Measurements from ENCODE around the gene EGFL6.
"Not testable (repeated sequence)": the region's sequence is repeated elsewhere in the genome, so short reads cannot be mapped to it uniquely, and the experiment has no call there.

The EGFL6 gene

GRCh38 chrX:13666836-13667235, 97.4 kb downstream of the EGFL6 start:
- Histone ChIP-seq H3K79me2 (ENCODE audit: control insufficient read depth, insufficient read depth, low read length, poor library complexity) (no peaks in the 10 kb centered on the region), H3K79me1 (ENCODE audit: low read length) (peaks cover 14% of the 10 kb centered on the region), H3K4ac (ENCODE audit: low read depth, low read length) (no peak overlapping the region), H3K14ac (ENCODE audit: low read length) (no peak overlapping the region), H3K18ac (ENCODE audit: low read length) (no peak overlapping the region), H3K4me2 (ENCODE audit: low read length) (no peak overlapping the region), H2BK5ac (ENCODE audit: low read depth, low read length, poor library complexity) (no peak overlapping the region), H4K8ac (ENCODE audit: low read depth, low read length) (no peak overlapping the region), H3K9ac (ENCODE audit: low read length) (no peak overlapping the region), H3K36me3 (ENCODE audit: control insufficient read depth in 1 of 2, insufficient read depth in 2 of 2, low read length in 2 of 2) (no peaks in the 10 kb centered on the region), H3K23ac (ENCODE audit: low read length) (no peak overlapping the region), H2AK5ac (ENCODE audit: low read length) (no peak overlapping the region), H3K27ac (ENCODE audit: low read depth, low read length) (no peak overlapping the region), H2BK120ac (ENCODE audit: insufficient read depth, low read length, poor library complexity) (no peak overlapping the region), H3K9me3 (ENCODE audit: insufficient read depth, low read depth, low read length) (no peaks in the 10 kb centered on the region), H2BK12ac (ENCODE audit: low read length) (no peak overlapping the region), H4K91ac (ENCODE audit: low read depth, low read length) (no peak overlapping the region), H3K27me3 (ENCODE audit: insufficient read depth, low read length) (no peaks in the 10 kb centered on the region), H3K4me1 (ENCODE audit: control insufficient read depth in 1 of 2, insufficient read depth in 2 of 2, low read length in 2 of 2) (peaks cover 0 to 10% of the 10 kb centered on the region in 2 experiments), H3K4me3 (ENCODE audit: low read depth, low read length) (no peak overlapping the region), H2AFZ (ENCODE audit: insufficient read depth, low read length, poor library complexity) (no peak overlapping the region), H4K12ac (ENCODE audit: low read depth, low read length) (no peak overlapping the region)
- WGBS (ENCODE audit: extremely low coverage, insufficient coverage, insufficient read length), result no CpG with 5 or more reads among the region's 3 CpGs
- DNase-seq, result no peak

GRCh38 chrX:13667919-13668318, 98.5 kb downstream of the EGFL6 start:
- peak overlapping the region; percentile 60 for H2BK120ac ChIP-seq (ENCODE audit: insufficient read depth, low read length, poor library complexity)
- no peak overlapping the region for H3K18ac ChIP-seq (ENCODE audit: low read length)
- no peak overlapping the region for H4K12ac ChIP-seq (ENCODE audit: low read depth, low read length)
- peaks cover 0 to 8% of the 10 kb centered on the region in 2 experiments for H3K4me1 ChIP-seq (ENCODE audit: control insufficient read depth in 1 of 2, insufficient read depth in 2 of 2, low read length in 2 of 2)
- H3K9me3 ChIP-seq (ENCODE audit: insufficient read depth, low read depth, low read length), result no peaks in the 10 kb centered on the region
- H3K23ac ChIP-seq (ENCODE audit: low read length), result no peak overlapping the region
- no peak overlapping the region for H3K14ac ChIP-seq (ENCODE audit: low read length)
- no peak for DNase-seq
- H3K4me3 ChIP-seq (ENCODE audit: low read depth, low read length), result no peak overlapping the region
- H3K27me3 ChIP-seq (ENCODE audit: insufficient read depth, low read length), result no peaks in the 10 kb centered on the region
- no peak overlapping the region for H4K8ac ChIP-seq (ENCODE audit: low read depth, low read length)
- H3K27ac ChIP-seq (ENCODE audit: low read depth, low read length), result no peak overlapping the region
- H2BK5ac ChIP-seq (ENCODE audit: low read depth, low read length, poor library complexity), result peak overlapping the region; percentile 63
- no peak overlapping the region for H2BK12ac ChIP-seq (ENCODE audit: low read length)
- H3K4me2 ChIP-seq (ENCODE audit: low read length), result no peak overlapping the region
- peaks cover 12% of the 10 kb centered on the region for H3K79me1 ChIP-seq (ENCODE audit: low read length)
- H2AK5ac ChIP-seq (ENCODE audit: low read length), result no peak overlapping the region
- no peaks in the 10 kb centered on the region for H3K36me3 ChIP-seq (ENCODE audit: control insufficient read depth in 1 of 2, insufficient read depth in 2 of 2, low read length in 2 of 2)
- no peak overlapping the region for H3K9ac ChIP-seq (ENCODE audit: low read length)
- no peak overlapping the region for H3K4ac ChIP-seq (ENCODE audit: low read depth, low read length)
- H3K79me2 ChIP-seq (ENCODE audit: control insufficient read depth, insufficient read depth, low read length, poor library complexity), result no peaks in the 10 kb centered on the region
- H4K91ac ChIP-seq (ENCODE audit: low read depth, low read length), result peak overlapping the region; percentile 73
- H2AFZ ChIP-seq (ENCODE audit: insufficient read depth, low read length, poor library complexity), result no peak overlapping the region

DNA sequence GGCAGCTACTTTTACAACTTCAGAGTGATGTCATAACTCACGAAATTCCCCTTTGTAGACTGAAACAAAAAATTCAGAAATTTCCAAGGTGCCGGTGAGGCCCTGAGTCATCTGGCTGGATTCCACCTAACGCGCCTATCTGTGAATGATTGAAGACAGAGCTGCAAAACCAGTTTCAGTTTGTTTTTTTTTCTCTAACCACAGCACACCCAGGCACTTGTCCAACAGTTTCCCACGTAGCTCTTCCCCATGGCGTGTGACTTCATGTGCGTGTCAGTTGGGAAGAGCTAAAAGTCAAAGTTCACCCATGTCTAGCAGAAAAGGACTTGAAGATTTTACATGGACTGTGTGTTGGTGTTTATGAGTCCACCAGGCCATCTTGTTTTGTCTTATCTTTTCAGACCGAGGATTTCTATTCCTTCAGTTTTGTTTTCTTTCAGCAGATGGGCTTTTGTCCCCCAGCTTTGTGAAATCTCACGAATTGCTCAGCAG, 99.9 kb downstream of the EGFL6 start:
- no peak overlapping the region for H3K4ac ChIP-seq (ENCODE audit: low read depth, low read length)
- H3K4me2 ChIP-seq (ENCODE audit: low read length), result no peak overlapping the region
- H3K27ac ChIP-seq (ENCODE audit: low read depth, low read length), result peak overlapping the region; percentile 78
- no peak overlapping the region for H2AFZ ChIP-seq (ENCODE audit: insufficient read depth, low read length, poor library complexity)
- H3K4me3 ChIP-seq (ENCODE audit: low read depth, low read length), result no peak overlapping the region
- H3K9ac ChIP-seq (ENCODE audit: low read length), result no peak overlapping the region
- H3K18ac ChIP-seq (ENCODE audit: low read length), result no peak overlapping the region
- peaks cover 10% of the 10 kb centered on the region for H3K79me1 ChIP-seq (ENCODE audit: low read length)
- H3K23ac ChIP-seq (ENCODE audit: low read length), result no peak overlapping the region
- H4K91ac ChIP-seq (ENCODE audit: low read depth, low read length), result peak overlapping the region; percentile 55
- no peaks in the 10 kb centered on the region for H3K79me2 ChIP-seq (ENCODE audit: control insufficient read depth, insufficient read depth, low read length, poor library complexity)
- no peaks in the 10 kb centered on the region for H3K27me3 ChIP-seq (ENCODE audit: insufficient read depth, low read length)
- H2BK12ac ChIP-seq (ENCODE audit: low read length), result no peak overlapping the region
- no peak overlapping the region for H2BK120ac ChIP-seq (ENCODE audit: insufficient read depth, low read length, poor library complexity)
- no peak overlapping the region for H3K14ac ChIP-seq (ENCODE audit: low read length)
- no peaks in the 10 kb centered on the region for H3K9me3 ChIP-seq (ENCODE audit: insufficient read depth, low read depth, low read length)
- no peak overlapping the region for H2AK5ac ChIP-seq (ENCODE audit: low read length)
- H2BK5ac ChIP-seq (ENCODE audit: low read depth, low read length, poor library complexity), result peak overlapping the region; percentile 56
- H4K8ac ChIP-seq (ENCODE audit: low read depth, low read length), result no peak overlapping the region
- H4K12ac ChIP-seq (ENCODE audit: low read depth, low read length), result no peak overlapping the region
- no CpG with 5 or more reads among the region's 9 CpGs for WGBS (ENCODE audit: extremely low coverage, insufficient coverage, insufficient read length)
- peak; percentile 87 to 96 for DNase-seq
- no peaks in the 10 kb centered on the region for H3K36me3 ChIP-seq (ENCODE audit: control insufficient read depth in 1 of 2, insufficient read depth in 2 of 2, low read length in 2 of 2)
- H3K4me1 ChIP-seq (ENCODE audit: control insufficient read depth in 1 of 2, insufficient read depth in 2 of 2, low read length in 2 of 2), result peaks cover 0 to 6% of the 10 kb centered on the region in 2 experiments

DNA sequence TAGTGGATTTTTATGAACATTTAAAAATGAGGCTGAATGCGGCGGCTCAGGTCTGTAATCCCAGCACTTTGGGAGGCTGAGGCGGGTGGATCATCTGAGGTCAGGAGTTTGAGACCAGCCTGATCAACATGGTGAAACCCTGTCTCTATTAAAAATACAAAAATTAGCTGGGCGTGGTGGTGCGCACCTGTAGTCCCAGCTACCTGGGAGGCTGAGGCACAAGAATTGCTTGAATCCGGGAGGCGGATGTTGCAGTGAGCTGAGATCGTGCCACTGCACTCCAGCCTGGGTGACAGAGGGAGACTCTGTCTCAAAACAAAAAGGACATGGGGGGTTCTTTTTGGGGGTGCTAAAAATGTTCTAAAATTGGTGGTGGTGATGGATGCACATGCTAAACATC, 100.4 kb downstream of the EGFL6 start:
- not testable (repeated sequence) for H2BK12ac ChIP-seq (ENCODE audit: low read length); H3K14ac ChIP-seq (ENCODE audit: low read length); H2AK5ac ChIP-seq (ENCODE audit: low read length); H3K79me2 ChIP-seq (ENCODE audit: control insufficient read depth, insufficient read depth, low read length, poor library complexity); H3K23ac ChIP-seq (ENCODE audit: low read length); H3K4ac ChIP-seq (ENCODE audit: low read depth, low read length); DNase-seq; H3K79me1 ChIP-seq (ENCODE audit: low read length); H3K4me1 ChIP-seq (ENCODE audit: control insufficient read depth in 1 of 2, insufficient read depth in 2 of 2, low read length in 2 of 2); H4K8ac ChIP-seq (ENCODE audit: low read depth, low read length); H3K18ac ChIP-seq (ENCODE audit: low read length); H3K9ac ChIP-seq (ENCODE audit: low read length); H3K4me2 ChIP-seq (ENCODE audit: low read length); H4K12ac ChIP-seq (ENCODE audit: low read depth, low read length); H3K36me3 ChIP-seq (ENCODE audit: control insufficient read depth in 1 of 2, insufficient read depth in 2 of 2, low read length in 2 of 2); H2AFZ ChIP-seq (ENCODE audit: insufficient read depth, low read length, poor library complexity); H3K9me3 ChIP-seq (ENCODE audit: insufficient read depth, low read depth, low read length); H3K27me3 ChIP-seq (ENCODE audit: insufficient read depth, low read length); H3K4me3 ChIP-seq (ENCODE audit: low read depth, low read length)
- WGBS (ENCODE audit: extremely low coverage, insufficient coverage, insufficient read length), result no CpG with 5 or more reads among the region's 8 CpGs
- peak overlapping the region; percentile 56 for H2BK5ac ChIP-seq (ENCODE audit: low read depth, low read length, poor library complexity)
- peak overlapping the region; percentile 78 for H3K27ac ChIP-seq (ENCODE audit: low read depth, low read length)
- H2BK120ac ChIP-seq (ENCODE audit: insufficient read depth, low read length, poor library complexity), result peak overlapping the region; percentile 43
- peak overlapping the region; percentile 55 for H4K91ac ChIP-seq (ENCODE audit: low read depth, low read length)
